Muscle layer of duodenum (tissue), 2 donors: ENCODE data around the gene PYGB.

Experiments
- H3K27ac ChIP-seq: one replicate; pipeline ENCODE4 v1.7.0; 2013; ENCODE audit warnings: mild to moderate bottlenecking, low read length
- H3K27me3 ChIP-seq: one replicate; pipeline ENCODE4 v1.7.0; 2013; ENCODE audit warnings: low read depth, mild to moderate bottlenecking, control low read depth, low read length
- H3K36me3 ChIP-seq, 2 donors: one replicate each; pipeline ENCODE4 v1.7.0; 2013; ENCODE audit warnings: low read length in 2 of 2, control low read depth in 1 of 2, mild to moderate bottlenecking in 1 of 2; ENCODE audit not compliant: insufficient read depth in 2 of 2, control insufficient read depth in 1 of 2
- H3K4me1 ChIP-seq, 2 donors: one replicate each; pipeline ENCODE4 v1.7.0; 2013; ENCODE audit warnings: low read length in 2 of 2, mild to moderate bottlenecking in 2 of 2, control low read depth in 1 of 2, moderate library complexity in 1 of 2; ENCODE audit not compliant: insufficient read depth in 2 of 2, control insufficient read depth in 1 of 2
- H3K4me3 ChIP-seq, 2 donors: one replicate each; pipeline ENCODE4 v1.7.0; 2013; ENCODE audit warnings: low read length in 2 of 2, low read depth in 1 of 2, mild to moderate bottlenecking in 1 of 2
- H3K9me3 ChIP-seq, 2 donors: one replicate each; pipeline ENCODE4 v1.7.0; 2013; ENCODE audit warnings: low read length in 2 of 2, control low read depth in 1 of 2, mild to moderate bottlenecking in 1 of 2; ENCODE audit not compliant: control insufficient read depth in 1 of 2
- donor health status: healthy.

PYGB gene

DNA sequence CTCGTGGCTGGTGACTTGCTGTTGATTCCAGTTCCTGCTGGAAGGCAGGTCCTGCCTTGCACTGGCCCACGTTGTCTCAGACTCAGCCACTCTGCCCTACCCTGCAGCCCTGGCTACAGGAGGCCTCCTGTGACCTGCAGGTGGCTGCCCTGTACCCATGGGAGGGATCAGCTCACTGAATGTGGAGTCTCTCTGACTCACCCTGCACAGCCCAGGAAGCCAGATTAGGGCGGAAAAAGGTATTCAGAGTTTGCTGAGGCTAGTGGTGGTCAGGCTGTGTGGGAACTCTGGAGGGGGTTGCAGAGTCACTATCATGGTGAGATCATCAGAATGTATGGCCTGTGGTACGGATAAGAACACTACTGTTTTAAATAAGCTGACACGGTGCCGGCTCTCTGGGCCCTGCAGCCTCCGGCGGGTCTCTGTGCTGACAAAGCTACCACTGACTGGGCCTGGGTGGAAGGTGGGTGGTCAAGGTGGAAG lies 24.7 kb upstream of the PYGB start:
- Histone ChIP-seq H3K4me3 (no peak overlapping the region), H3K27ac (no peak overlapping the region), H3K27me3 (no peaks in the 10 kb centered on the region), H3K36me3 (peaks cover 17 to 43% of the 10 kb centered on the region in 2 donors), H3K9me3 (no peaks in the 10 kb centered on the region), H3K4me1 (peaks cover 12 to 16% of the 10 kb centered on the region in 2 donors)

GRCh38 chr20:25223765-25224720 lies 23.8 kb upstream of the PYGB start:
- no peak overlapping the region for H3K27ac ChIP-seq
- H3K27me3 ChIP-seq: no peaks in the 10 kb centered on the region
- peaks cover 12 to 16% of the 10 kb centered on the region in 2 donors for H3K4me1 ChIP-seq

DNA sequence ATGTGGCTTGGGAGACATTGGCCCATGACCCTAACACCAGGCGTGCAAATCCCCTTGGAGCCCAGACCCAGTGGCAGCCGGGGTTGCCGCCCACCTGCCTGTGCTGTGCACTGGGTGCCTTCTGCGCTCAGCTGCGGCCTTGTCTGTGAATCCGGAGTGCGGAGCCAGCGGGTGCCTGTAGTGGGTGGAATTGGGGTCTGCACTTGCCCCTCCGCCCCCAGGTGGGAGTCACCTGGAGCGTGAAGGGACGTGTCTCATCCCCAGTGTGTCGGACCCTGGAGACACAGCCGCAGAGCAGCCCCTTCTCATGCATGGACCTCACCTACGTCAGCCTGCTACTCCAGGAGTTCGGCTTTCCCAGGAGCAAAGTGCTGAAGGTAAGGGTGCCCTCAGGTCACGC lies 22.9 kb upstream of the PYGB start:
- Histone ChIP-seq H3K36me3 (peaks cover 7 to 32% of the 10 kb centered on the region in 2 donors), H3K27ac (no peak overlapping the region), H3K9me3 (no peaks in the 10 kb centered on the region), H3K4me1 (peaks cover 12 to 20% of the 10 kb centered on the region in 2 donors), H3K27me3 (no peaks in the 10 kb centered on the region), H3K4me3 (no peak overlapping the region)

More at GRCh38 chr20:25223765-25224720, 23.8 kb upstream of the PYGB start:
- Histone ChIP-seq H3K9me3 (no peaks in the 10 kb centered on the region), H3K36me3 (peaks cover 16 to 34% of the 10 kb centered on the region in 2 donors), H3K4me3 (no peak overlapping the region)

DNA sequence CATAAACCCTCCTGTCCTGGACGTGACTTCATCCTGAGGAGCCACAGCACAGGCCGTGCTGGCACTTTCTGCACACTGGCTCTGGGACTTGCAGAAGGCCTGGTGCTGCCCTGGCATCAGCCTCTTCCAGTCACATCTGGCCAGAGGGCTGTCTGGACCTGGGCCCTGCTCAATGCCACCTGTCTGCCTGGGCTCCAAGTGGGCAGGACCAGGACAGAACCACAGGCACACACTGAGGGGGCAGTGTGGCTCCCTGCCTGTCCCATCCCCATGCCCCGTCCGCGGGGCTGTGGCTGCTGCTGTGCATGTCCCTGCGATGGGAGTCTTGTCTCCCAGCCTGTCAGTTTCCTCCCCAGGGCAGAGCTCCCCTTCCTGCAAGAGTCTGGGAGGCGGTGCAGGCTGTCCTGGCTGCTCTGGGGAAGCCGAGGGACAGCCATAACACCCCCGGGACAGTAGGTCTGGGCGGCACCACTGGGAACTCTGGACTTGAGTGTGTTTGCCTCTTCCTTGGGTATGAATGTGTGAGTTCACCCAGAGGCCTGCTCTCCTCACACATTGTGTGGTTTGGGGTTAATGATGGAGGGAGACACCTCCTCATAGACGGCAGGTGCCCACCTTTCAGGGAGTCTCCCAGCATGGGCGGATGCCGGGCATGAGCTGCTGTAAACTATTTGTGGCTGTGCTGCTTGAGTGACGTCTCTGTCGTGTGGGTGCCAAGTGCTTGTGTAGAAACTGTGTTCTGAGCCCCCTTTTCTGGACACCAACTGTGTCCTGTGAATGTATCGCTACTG lies 22.0 kb upstream of the PYGB start:
- H3K4me3 ChIP-seq: no peak overlapping the region
- H3K36me3 ChIP-seq: peaks cover 4 to 31% of the 10 kb centered on the region in 2 donors
- no peaks in the 10 kb centered on the region for H3K9me3 ChIP-seq
- no peaks in the 10 kb centered on the region for H3K27me3 ChIP-seq
- H3K27ac ChIP-seq: no peak overlapping the region
- peaks cover 12 to 21% of the 10 kb centered on the region in 2 donors for H3K4me1 ChIP-seq

GRCh38 chr20:25226433-25227316 lies 21.2 kb upstream of the PYGB start:
- Histone ChIP-seq H3K4me1 (peaks cover 12 to 24% of the 10 kb centered on the region in 2 donors), H3K4me3 (no peak overlapping the region), H3K27me3 (no peaks in the 10 kb centered on the region), H3K27ac (peak overlapping the region; percentile 79), H3K36me3 (peaks cover 4 to 22% of the 10 kb centered on the region in 2 donors), H3K9me3 (no peaks in the 10 kb centered on the region)

DNA sequence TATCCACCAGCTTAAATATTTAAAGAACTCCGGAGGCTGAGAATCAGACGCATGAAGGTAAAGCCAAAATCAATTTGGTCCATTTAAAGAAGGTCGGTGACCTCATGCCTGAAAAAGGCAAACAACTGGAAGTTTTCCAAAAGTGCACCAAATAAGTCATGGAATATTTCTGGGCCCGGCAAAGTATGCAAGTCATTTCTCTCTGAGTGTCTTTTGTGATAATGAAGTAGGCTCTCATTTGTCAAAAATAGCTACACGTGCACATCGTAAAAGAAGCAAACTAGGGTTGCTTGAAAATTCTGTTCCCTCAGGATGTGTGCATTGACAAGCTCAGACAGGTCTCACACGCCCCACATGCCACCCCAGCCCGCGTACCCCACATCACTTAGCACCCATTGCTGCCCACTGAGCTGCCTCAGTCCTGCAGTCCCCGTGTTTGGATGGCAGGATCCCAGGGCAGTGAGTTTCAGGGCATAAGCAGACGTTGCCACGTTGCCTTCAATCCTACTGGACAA lies 20.5 kb upstream of the PYGB start:
- no peak overlapping the region for H3K4me3 ChIP-seq
- peaks cover 4 to 17% of the 10 kb centered on the region in 2 donors for H3K36me3 ChIP-seq
- peaks cover 12 to 24% of the 10 kb centered on the region in 2 donors for H3K4me1 ChIP-seq
- no peaks in the 10 kb centered on the region for H3K9me3 ChIP-seq
- no peaks in the 10 kb centered on the region for H3K27me3 ChIP-seq
- H3K27ac ChIP-seq: peak overlapping the region; percentile 79

DNA sequence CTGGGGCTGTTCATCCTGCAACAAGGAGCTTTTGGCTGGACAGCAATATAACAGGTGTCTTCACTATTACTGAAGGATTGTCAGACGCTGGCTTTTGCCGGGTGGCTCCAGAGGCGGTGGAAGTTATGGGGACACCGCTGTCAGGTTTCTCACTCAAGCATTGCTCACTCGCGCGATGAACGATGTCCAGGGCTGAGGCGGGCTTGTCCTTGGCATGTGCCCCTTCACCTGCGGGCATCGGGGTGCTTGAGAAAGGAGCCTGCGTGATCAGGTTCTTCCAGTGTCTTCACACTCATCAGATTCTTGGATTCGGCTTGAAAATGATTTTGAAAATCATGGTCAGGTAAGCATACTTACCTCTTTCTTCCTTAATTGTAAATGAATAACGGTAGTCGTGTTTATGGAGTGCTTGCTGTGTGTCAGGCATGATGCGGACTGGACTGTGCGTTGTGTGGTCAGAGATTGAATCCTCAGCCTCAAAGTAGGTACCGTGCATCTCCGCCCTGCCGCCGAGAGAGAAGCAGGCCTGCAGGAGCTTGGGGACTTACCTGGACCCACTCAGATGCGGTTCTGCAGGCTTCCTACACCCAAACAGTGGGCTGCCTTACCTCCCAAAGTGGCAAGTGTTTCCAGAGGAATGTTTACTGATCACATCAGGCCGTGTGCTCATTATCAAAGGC lies 18.3 kb upstream of the PYGB start:
- Histone ChIP-seq H3K9me3 (no peaks in the 10 kb centered on the region), H3K27me3 (no peaks in the 10 kb centered on the region), H3K27ac (peak overlapping the region; percentile 47), H3K4me1 (peaks cover 12 to 28% of the 10 kb centered on the region in 2 donors), H3K36me3 (peaks cover 2 to 11% of the 10 kb centered on the region in 2 donors), H3K4me3 (no peak overlapping the region)

DNA sequence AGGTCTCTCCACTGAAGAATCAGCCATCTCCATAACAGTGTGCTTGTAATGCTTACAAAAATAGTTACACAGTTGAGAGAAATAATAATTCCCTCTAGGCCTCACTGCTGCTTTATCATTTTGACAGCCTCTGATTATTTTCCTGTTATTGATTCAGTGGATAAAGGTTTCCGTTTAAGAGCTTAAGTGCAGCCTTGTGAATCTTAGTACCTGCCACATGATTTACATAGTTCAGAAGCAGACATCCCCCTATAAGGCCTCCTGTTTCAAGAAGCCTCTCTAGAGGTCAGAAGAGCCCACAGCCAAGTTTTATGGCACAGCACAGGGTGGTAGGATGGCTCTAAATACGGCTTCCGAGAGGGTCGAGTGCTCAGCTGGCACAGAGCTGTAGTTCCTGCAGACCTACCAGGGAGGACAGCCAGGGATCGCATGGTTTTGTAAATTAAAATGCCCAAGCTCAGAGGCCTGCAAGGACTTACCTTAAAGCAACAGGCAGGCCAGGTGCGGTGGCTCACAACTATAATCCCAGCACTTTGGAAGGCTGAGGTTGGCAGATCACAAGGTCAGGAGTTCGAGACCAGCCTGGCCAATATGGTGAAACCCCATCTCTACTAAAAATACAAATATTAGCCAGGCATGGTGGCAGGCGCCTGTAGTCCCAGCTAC lies 17.6 kb upstream of the PYGB start:
- Histone ChIP-seq H3K36me3 (peaks cover 0 to 6% of the 10 kb centered on the region in 2 donors), H3K4me1 (peaks cover 12 to 28% of the 10 kb centered on the region in 2 donors), H3K4me3 (no peak overlapping the region), H3K27ac (peak overlapping the region; percentile 47), H3K9me3 (no peaks in the 10 kb centered on the region), H3K27me3 (no peaks in the 10 kb centered on the region)

DNA sequence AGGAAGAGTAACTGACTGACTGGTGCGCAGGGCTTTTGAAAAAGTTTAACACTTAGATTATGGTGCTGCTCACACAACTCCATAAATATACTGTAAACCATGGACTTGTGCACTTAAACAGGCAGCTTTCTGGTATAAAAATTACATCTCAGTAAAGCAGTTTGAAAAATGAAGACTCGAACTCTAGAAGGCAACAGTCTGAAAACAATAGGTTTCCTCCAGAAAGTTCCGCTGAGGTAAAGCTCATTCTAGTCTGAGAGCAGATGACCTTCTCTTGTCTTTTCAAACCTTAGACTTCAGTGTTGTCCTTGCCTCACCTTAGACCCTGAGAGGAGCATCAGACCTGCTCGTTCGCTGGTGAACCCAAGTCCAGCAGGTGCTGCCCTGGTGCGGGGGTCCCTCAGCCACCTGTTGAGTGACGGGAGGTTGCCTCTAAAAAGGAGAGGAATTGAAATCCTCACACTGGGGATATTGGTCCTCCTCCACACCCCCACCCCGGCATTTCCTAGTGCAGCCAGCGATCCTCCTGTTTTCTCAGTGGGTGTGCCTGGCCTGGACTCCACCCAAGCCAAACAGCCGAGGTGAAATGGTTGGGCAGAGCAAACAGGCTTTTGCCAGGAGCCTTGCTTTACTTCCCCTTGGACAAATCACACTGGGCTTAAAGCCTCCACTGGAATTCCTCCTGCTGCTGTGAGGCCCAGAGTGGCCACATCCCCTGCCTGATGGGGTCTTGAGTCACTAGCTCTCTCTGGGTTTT lies 14.7 kb upstream of the PYGB start:
- Histone ChIP-seq H3K9me3 (no peaks in the 10 kb centered on the region), H3K4me3 (no peak overlapping the region), H3K4me1 (peaks cover 6 to 13% of the 10 kb centered on the region in 2 donors), H3K36me3 (no peaks in the 10 kb centered on the region), H3K27me3 (no peaks in the 10 kb centered on the region), H3K27ac (peak overlapping the region; percentile 16)
